IMR-90 (cell line): ENCODE results near the gene TRMT2A. TPM values are rescaled to one million over a fixed set of nuclear protein-coding genes. Genes with fewer than 3 reads are reported as not detected.

ENCODE experiments used
- ATAC-seq: fragments of 200-7000 bp; cut with Tn5 transposase; 2 replicates; pipeline ENCODE4 v1.9.1; 2020; ENCODE audit warnings: low read depth, mild to moderate bottlenecking, moderate library complexity
- BruUV-seq: library from RNA; stranded (reverse); fragments of 400-500 nt; replicated peaks from 2 replicates; lab custom pipeline; 2021; lab: Mats Ljungman, UMichigan
- CTCF ChIA-PET: fragments of 300-600 bp; formaldehyde crosslinking; extraction: SDS; loops from one replicate; lab custom pipeline; 2021; ENCODE audit warnings: antibody characterized with exemption; lab: Yijun Ruan, JAX
- POLR2A ChIA-PET: fragments of 300-600 bp; sonication (Branson Sonifier 250); formaldehyde crosslinking; loops from one replicate; lab custom pipeline; 2022; ENCODE audit warnings: antibody characterized with exemption; ENCODE audit not compliant: unreplicated experiment; lab: Charles Lee
- DNase-seq: peaks from one replicate; pipeline ENCODE4 v3.0.0; 2013
- H2AFZ ChIP-seq: replicated peaks from 2 replicates; pipeline ENCODE3; 2013; ENCODE audit warnings: low read length, mild to moderate bottlenecking; ENCODE audit not compliant: poor library complexity
- H2AK5ac ChIP-seq: 2 replicates; pipeline ENCODE4 v1.6.1; 2013; ENCODE audit warnings: low read depth, low read length, inconsistent platforms
- H2AK9ac ChIP-seq: replicated peaks from 2 replicates; pipeline ENCODE3; 2013; ENCODE audit warnings: mild to moderate bottlenecking, low read depth, low read length, moderate library complexity; ENCODE audit not compliant: poor library complexity
- H2BK120ac ChIP-seq: 2 replicates; pipeline ENCODE4 v1.6.1; 2013; ENCODE audit warnings: low read depth, low read length, inconsistent platforms
- H2BK15ac ChIP-seq: 3 replicates; pipeline ENCODE4 v1.6.1; 2013; ENCODE audit warnings: low read depth, low read length, inconsistent platforms
- H2BK20ac ChIP-seq: 2 replicates; pipeline ENCODE4 v1.6.1; 2013; ENCODE audit warnings: low read depth, mild to moderate bottlenecking, inconsistent platforms, low read length, moderate library complexity
- H2BK5ac ChIP-seq: 2 replicates; pipeline ENCODE4 v1.6.1; 2013; ENCODE audit warnings: mild to moderate bottlenecking, low read depth, low read length, inconsistent platforms; ENCODE audit not compliant: poor library complexity, severe bottlenecking
- H3K14ac ChIP-seq: replicated peaks from 2 replicates; pipeline ENCODE4 v1.6.1; 2013; ENCODE audit warnings: low read depth, low read length, inconsistent platforms
- H3K18ac ChIP-seq: 2 replicates; pipeline ENCODE4 v1.6.1; 2013; ENCODE audit warnings: low read depth, low read length, control low read depth
- H3K23ac ChIP-seq: 2 replicates; pipeline ENCODE4 v1.6.1; 2013; ENCODE audit warnings: low read depth, low read length, inconsistent platforms
- H3K27ac ChIP-seq: 2 replicates; pipeline ENCODE4 v1.5.1; 2013; ENCODE audit warnings: mild to moderate bottlenecking, control low read depth, low read length; ENCODE audit not compliant: insufficient read depth
- H3K27me3 ChIP-seq: 2 replicates; pipeline ENCODE4 v1.6.1; 2013; ENCODE audit warnings: low read length; ENCODE audit not compliant: control insufficient read depth, insufficient read depth
- H3K36me3 ChIP-seq: 2 replicates; pipeline ENCODE4 v1.6.1; 2013; ENCODE audit warnings: low read length, mixed read lengths; ENCODE audit not compliant: control insufficient read depth, insufficient read depth
- H3K4ac ChIP-seq: 2 replicates; pipeline ENCODE4 v1.6.1; 2013; ENCODE audit warnings: low read depth, low read length, inconsistent platforms
- H3K4me1 ChIP-seq: 2 replicates; pipeline ENCODE4 v1.6.1; 2013; ENCODE audit warnings: low read length, mixed read lengths; ENCODE audit not compliant: control insufficient read depth, insufficient read depth
- H3K4me2 ChIP-seq: 2 replicates; pipeline ENCODE4 v1.6.1; 2013; ENCODE audit warnings: low read depth, mild to moderate bottlenecking, control low read depth, low read length, moderate library complexity
- H3K4me3 ChIP-seq: 2 replicates; pipeline ENCODE4 v1.5.1; 2013; ENCODE audit warnings: low read depth, mild to moderate bottlenecking, control low read depth, low read length, moderate library complexity; ENCODE audit not compliant: insufficient read depth
- H3K56ac ChIP-seq: 2 replicates; pipeline ENCODE4 v1.6.1; 2013; ENCODE audit warnings: low read length, inconsistent platforms; ENCODE audit not compliant: insufficient read depth; ENCODE audit errors: extremely low read depth
- H3K79me1 ChIP-seq, 2 experiments: 2 replicates each; pipeline ENCODE4 v1.6.1; 2013; ENCODE audit warnings: low read length in 2 of 2, inconsistent platforms in 1 of 2, low read depth in 1 of 2
- H3K9ac ChIP-seq: 2 replicates; pipeline ENCODE4 v1.6.1; 2013; ENCODE audit warnings: low read depth, low read length, control low read depth
- H3K9me1 ChIP-seq: 2 replicates; pipeline ENCODE4 v1.6.1; 2013; ENCODE audit warnings: low read length, inconsistent platforms; ENCODE audit not compliant: insufficient read depth
- H3K9me3 ChIP-seq: 2 replicates; pipeline ENCODE4 v1.6.1; 2013; ENCODE audit warnings: low read length; ENCODE audit not compliant: control insufficient read depth, insufficient read depth
- H4K20me1 ChIP-seq: 2 replicates; pipeline ENCODE4 v1.6.1; 2013; ENCODE audit warnings: low read length, inconsistent platforms; ENCODE audit not compliant: insufficient read depth
- H4K5ac ChIP-seq: 2 replicates; pipeline ENCODE4 v1.6.1; 2013; ENCODE audit warnings: mild to moderate bottlenecking, low read depth, low read length, control low read depth
- H4K8ac ChIP-seq, 2 experiments: 2 replicates each; pipeline ENCODE4 v1.6.1; 2013; ENCODE audit warnings: low read depth in 2 of 2, low read length in 2 of 2, control low read depth in 1 of 2, inconsistent platforms in 1 of 2
- H4K91ac ChIP-seq: 2 replicates; pipeline ENCODE4 v1.6.1; 2013; ENCODE audit warnings: low read depth, low read length, inconsistent platforms; ENCODE audit not compliant: insufficient read depth
- CHD1 ChIP-seq: IDR thresholded peaks from 2 replicates; pipeline ENCODE4 v1.6.1; 2012; ENCODE audit warnings: low read depth, low read length, improper control_type of control experiment
- CTCF ChIP-seq: conservative IDR thresholded peaks from 2 replicates; pipeline ENCODE4 v1.5.1; 2012; ENCODE audit warnings: mild to moderate bottlenecking, low read depth, low read length, improper control_type of control experiment
- FOS ChIP-seq: fragments of 150-350 bp; IDR thresholded peaks from 2 replicates; pipeline ENCODE4 v1.6.1; 2016; ENCODE audit warnings: low read depth, low read length
- MXI1 ChIP-seq: IDR thresholded peaks from 2 replicates; pipeline ENCODE4 v1.6.1; 2012; ENCODE audit warnings: low read depth, mild to moderate bottlenecking, low read length, moderate library complexity, borderline replicate concordance
- NFE2L2 ChIP-seq: fragments of 150-350 bp; IDR thresholded peaks from 2 replicates; pipeline ENCODE4 v1.6.1; 2016; ENCODE audit warnings: low read depth, mild to moderate bottlenecking, low read length
- POLR2A ChIP-seq: IDR thresholded peaks from 2 replicates; pipeline ENCODE4 v1.6.1; 2012; ENCODE audit warnings: mild to moderate bottlenecking, low read depth, low read length
- RAD21 ChIP-seq: IDR thresholded peaks from 2 replicates; pipeline ENCODE4 v1.6.1; 2012; ENCODE audit warnings: low read length, improper control_type of control experiment
- RFX5 ChIP-seq: IDR thresholded peaks from 2 replicates; pipeline ENCODE4 v1.8.0; 2012; ENCODE audit warnings: low read depth, mild to moderate bottlenecking, low read length, moderate library complexity
- WGBS, 2 experiments: methylation state at CpG; one replicate each; pipeline versions ENCODE4 v1.1.5 to v1.1.7; 2013; ENCODE audit warnings: missing lambda C conversion rate in 2 of 2; ENCODE audit not compliant: insufficient read length in 1 of 2; ENCODE audit errors: extremely low coverage in 2 of 2; 5-methylcytosine and 5-hydroxymethylcytosine counted together
- dilution Hi-C: fragments of 300-500 bp; cut with HindIII; formaldehyde crosslinking; loops from one replicate; pipeline ENCODE4 v1.14.3; 2018; ENCODE audit warnings: low sequenced_read_pairs; ENCODE audit not compliant: unreplicated experiment
- in situ Hi-C: fragments of 300-500 bp; cut with MboI; formaldehyde crosslinking; loops from 3 replicates; pipeline ENCODE4 v1.14.3; 2019; ENCODE audit warnings: low sequenced_read_pairs, inconsistent platforms, mixed read lengths
- intact Hi-C: fragments of 100-400 bp; cut with micrococcal nuclease; formaldehyde crosslinking; loops from 2 replicates; pipeline ENCODE4 v1.10.0; 2022
- polyA plus RNA-seq, 3 experiments: library from polyadenylated mRNA; depleted of rRNA; stranded (reverse); fragments of >200 nt; gene quantifications; 2 replicates each; pipeline ENCODE4 v1.2.3, GENCODE V29; 2012; ENCODE audit warnings: low replicate concordance in 1 of 3
- total RNA-seq: library from RNA; depleted of rRNA; stranded (reverse); fragments of >200 nt; gene quantifications from 2 replicates; pipeline ENCODE4 v1.2.3, GENCODE V29; 2012
- TF ChIP-seq, protein P1 (sequence below): fragments of 150-350 bp; IDR thresholded peaks from 2 replicates; pipeline ENCODE4 v1.6.1; 2016; ENCODE audit warnings: low read depth, mild to moderate bottlenecking, low read length, moderate library complexity, borderline replicate concordance

The TRMT2A gene
- total and polyA plus RNA-seq, 2 of the 4 experiments (the other 2 are of a cell fraction), result 22.0 to 39.1 TPM

- H4K8ac ChIP-seq, result no peak overlapping the region
- H3K27me3 ChIP-seq, result no peaks in the 10 kb centered on the region
- no peak overlapping the region for H4K5ac ChIP-seq
- no peak overlapping the region for H3K4ac ChIP-seq
- peaks cover 9 to 65% of the 10 kb centered on the region in 2 experiments for H3K79me1 ChIP-seq
- BruUV-seq, result no TSS peak
- no peak overlapping the region for H2BK15ac ChIP-seq
- intact Hi-C loops (no loop called here), dilution Hi-C loops (no loop called here), in situ Hi-C loops (no loop called here)
- no peak overlapping the region for H2BK5ac ChIP-seq
- no peak overlapping the region for H4K91ac ChIP-seq
- ChIA-PET POLR2A (no interaction called here), CTCF (no interaction called here)
- ATAC-seq (no peak), DNase-seq (no peak)
- H3K9me1 ChIP-seq, result peaks cover 31% of the 10 kb centered on the region
- H3K9ac ChIP-seq, result no peak overlapping the region
- 93% methylated on average over 6 of the region's 10 CpGs; no CpG with 5 or more reads in 1 of the 2 experiments for WGBS, 2 experiments
- no peaks in the 10 kb centered on the region for H3K9me3 ChIP-seq
- H3K36me3 ChIP-seq, result peaks cover 27% of the 10 kb centered on the region
- H3K14ac ChIP-seq, result no peak overlapping the region
- no peak overlapping the region for H3K18ac ChIP-seq
- no peak overlapping the region for H2AK9ac ChIP-seq
- H2AFZ ChIP-seq, result no peak overlapping the region
- peak overlapping the region; percentile 14; the same call in 1 of the 2 replicates for H3K27ac ChIP-seq
- no peak overlapping the region for H2BK20ac ChIP-seq
- H3K4me3 ChIP-seq, result no peak overlapping the region
- 0 out of 2 replicates have a peak overlapping the region, but pooled peaks have one; percentile 7 for H2AK5ac ChIP-seq
- no peak overlapping the region for H3K56ac ChIP-seq
- peaks cover 19% of the 10 kb centered on the region for H3K4me1 ChIP-seq
- H3K23ac ChIP-seq, result no peak overlapping the region
- peaks cover 68% of the 10 kb centered on the region for H4K20me1 ChIP-seq
- TF ChIP-seq RAD21, result no peak
- no peak for TF ChIP-seq CHD1
- TF ChIP-seq POLR2A, result no peak
- no peak for TF ChIP-seq FOS
- no peak for TF ChIP-seq NFE2L2
- TF ChIP-seq CTCF, result no peak
- no peak for TF ChIP-seq RFX5
- TF ChIP-seq, protein P1, sequence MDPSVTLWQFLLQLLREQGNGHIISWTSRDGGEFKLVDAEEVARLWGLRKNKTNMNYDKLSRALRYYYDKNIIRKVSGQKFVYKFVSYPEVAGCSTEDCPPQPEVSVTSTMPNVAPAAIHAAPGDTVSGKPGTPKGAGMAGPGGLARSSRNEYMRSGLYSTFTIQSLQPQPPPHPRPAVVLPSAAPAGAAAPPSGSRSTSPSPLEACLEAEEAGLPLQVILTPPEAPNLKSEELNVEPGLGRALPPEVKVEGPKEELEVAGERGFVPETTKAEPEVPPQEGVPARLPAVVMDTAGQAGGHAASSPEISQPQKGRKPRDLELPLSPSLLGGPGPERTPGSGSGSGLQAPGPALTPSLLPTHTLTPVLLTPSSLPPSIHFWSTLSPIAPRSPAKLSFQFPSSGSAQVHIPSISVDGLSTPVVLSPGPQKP, result no peak
- TF ChIP-seq MXI1, result no peak
- no peak overlapping the region for H3K4me2 ChIP-seq
- no peak overlapping the region for H2BK120ac ChIP-seq
Measured at GRCh38 chr22:20083157-20083890, 33.7 kb downstream of the TRMT2A start.
